ENCODE measurements around the gene BPIFA3.
A peak's percentile ranks its signal among the peaks of the same experiment; 100 is the strongest.

Gene BPIFA3

DNA sequence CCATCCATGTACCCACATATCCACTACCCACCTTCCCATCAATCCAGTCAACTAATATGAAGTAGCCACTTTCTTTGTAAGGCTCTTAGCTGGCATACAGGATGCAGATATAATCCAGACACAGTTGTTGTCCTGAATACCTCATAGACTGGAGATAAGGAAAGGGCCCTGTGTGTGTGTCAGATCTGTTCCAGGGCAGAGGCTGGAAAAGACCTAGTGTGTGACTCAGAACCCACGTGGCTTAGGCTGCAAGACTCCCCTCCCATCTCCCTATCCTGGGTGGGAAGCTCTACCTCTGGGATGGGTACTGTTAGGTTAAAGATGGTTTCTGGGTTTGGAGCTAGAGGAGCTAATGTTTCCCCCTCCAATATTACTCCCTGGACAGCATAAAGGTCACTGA, 22.3 kb downstream of the BPIFA3 start:
- H3K36me3 ChIP-seq (ENCODE audit: control insufficient read depth in 1 of 2, insufficient read depth in 2 of 2, low read depth in 1 of 2, low read length in 2 of 2), result no peaks in the 10 kb centered on the region
- WGBS, result no CpG with 5 or more reads among the region's 1 CpG
- no peaks in the 10 kb centered on the region for H3K9me3 ChIP-seq (ENCODE audit: control insufficient read depth, low read length)
- no peak overlapping the region for H3K23ac ChIP-seq (ENCODE audit: low read length in 2 of 2)
- H4K8ac ChIP-seq (ENCODE audit: low read length), result no peak overlapping the region
- no peak overlapping the region for H3K4me3 ChIP-seq (ENCODE audit: insufficient read depth in 1 of 2, low read depth in 1 of 2, low read length in 2 of 2)
- no peak overlapping the region for H3K18ac ChIP-seq (ENCODE audit: low read depth in 1 of 2, low read length in 2 of 2)
- no peak overlapping the region for H2BK12ac ChIP-seq (ENCODE audit: low read length in 2 of 2)
- no peak overlapping the region for H3K27ac ChIP-seq (ENCODE audit: low read length, poor library complexity, severe bottlenecking)
- no peak overlapping the region for H2BK120ac ChIP-seq (ENCODE audit: low read depth, low read length)
- no peak overlapping the region for H3K4me2 ChIP-seq (ENCODE audit: low read length, poor library complexity, severe bottlenecking)
- H2AK5ac ChIP-seq (ENCODE audit: low read length, severe bottlenecking), result no peak overlapping the region
- H3K4me1 ChIP-seq (ENCODE audit: control insufficient read depth, insufficient read depth, low read depth, low read length), result no peaks in the 10 kb centered on the region
- peaks cover 20 to 69% of the 10 kb centered on the region in 2 experiments for H3K27me3 ChIP-seq (ENCODE audit: control insufficient read depth in 1 of 2, insufficient read depth in 1 of 2, low read length in 2 of 2)
- no peaks in the 10 kb centered on the region for H3K79me1 ChIP-seq (replicated peaks; ENCODE audit: low read length, poor library complexity, severe bottlenecking)
- H3K14ac ChIP-seq (ENCODE audit: low read length in 2 of 2), result no peak overlapping the region
- H2BK15ac ChIP-seq (ENCODE audit: low read depth, poor library complexity, severe bottlenecking), result no peak overlapping the region
- H3K9ac ChIP-seq (ENCODE audit: low read length), result no peak overlapping the region
- no peak overlapping the region for H4K91ac ChIP-seq (ENCODE audit: low read length)
- H3K4ac ChIP-seq (ENCODE audit: low read depth in 1 of 2, low read length in 2 of 2), result no peak overlapping the region
- no peak overlapping the region for H2AFZ ChIP-seq (ENCODE audit: low read depth, low read length)
- no peak for DNase-seq
- H2BK5ac ChIP-seq (ENCODE audit: low read depth, low read length, poor library complexity, severe bottlenecking), result no peak overlapping the region

DNA sequence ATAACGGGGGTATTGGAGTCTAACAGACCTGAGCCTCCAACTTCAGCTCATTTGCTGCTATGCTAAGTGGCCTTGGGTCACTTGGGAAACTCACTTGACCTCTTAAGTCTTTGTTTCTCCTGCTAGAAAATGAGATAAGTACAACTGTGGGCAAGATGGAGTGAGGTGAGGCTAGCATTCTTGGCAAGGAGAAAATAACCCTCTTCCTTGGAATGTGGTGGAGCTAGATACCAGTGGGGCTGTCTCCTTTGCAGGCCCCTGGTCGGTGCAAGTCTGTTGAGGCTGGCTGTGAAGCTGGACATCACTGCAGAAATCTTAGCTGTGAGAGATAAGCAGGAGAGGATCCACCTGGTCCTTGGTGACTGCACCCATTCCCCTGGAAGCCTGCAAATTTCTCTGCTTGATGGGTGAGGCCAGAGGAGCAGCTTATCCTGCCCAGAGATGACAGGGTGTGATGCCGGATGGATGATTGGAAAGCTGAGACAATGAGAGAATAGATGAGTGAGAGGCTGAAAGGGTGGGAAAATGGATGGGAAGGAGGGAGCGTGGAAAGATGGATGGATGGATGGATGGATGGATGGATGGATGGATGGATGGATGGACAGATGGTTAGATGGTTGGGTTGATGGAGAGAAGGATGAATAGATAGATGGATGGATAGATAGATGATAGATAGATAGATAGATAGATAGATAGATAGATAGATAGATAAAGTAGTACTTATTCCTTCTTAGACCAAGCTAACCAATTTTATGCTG, 23.0 kb downstream of the BPIFA3 start:
- DNase-seq, result no peak
- Histone ChIP-seq H3K23ac (ENCODE audit: low read length in 2 of 2) (no peak overlapping the region), H2BK15ac (ENCODE audit: low read depth, poor library complexity, severe bottlenecking) (no peak overlapping the region), H4K91ac (ENCODE audit: low read length) (no peak overlapping the region), H3K9ac (ENCODE audit: low read length) (no peak overlapping the region), H2BK5ac (ENCODE audit: low read depth, low read length, poor library complexity, severe bottlenecking) (no peak overlapping the region), H3K9me3 (ENCODE audit: control insufficient read depth, low read length) (no peaks in the 10 kb centered on the region), H3K4me2 (ENCODE audit: low read length, poor library complexity, severe bottlenecking) (no peak overlapping the region), H3K36me3 (ENCODE audit: control insufficient read depth in 1 of 2, insufficient read depth in 2 of 2, low read depth in 1 of 2, low read length in 2 of 2) (no peaks in the 10 kb centered on the region), H3K27ac (ENCODE audit: low read length, poor library complexity, severe bottlenecking) (no peak overlapping the region), H2AK5ac (ENCODE audit: low read length, severe bottlenecking) (no peak overlapping the region), H3K4ac (ENCODE audit: low read depth in 1 of 2, low read length in 2 of 2) (no peak overlapping the region), H2BK120ac (ENCODE audit: low read depth, low read length) (no peak overlapping the region), H4K8ac (ENCODE audit: low read length) (no peak overlapping the region), H3K4me3 (ENCODE audit: insufficient read depth in 1 of 2, low read depth in 1 of 2, low read length in 2 of 2) (no peak overlapping the region), H3K4me1 (ENCODE audit: control insufficient read depth, insufficient read depth, low read depth, low read length) (no peaks in the 10 kb centered on the region), H3K18ac (ENCODE audit: low read depth in 1 of 2, low read length in 2 of 2) (no peak overlapping the region), H3K27me3 (ENCODE audit: control insufficient read depth in 1 of 2, insufficient read depth in 1 of 2, low read length in 2 of 2) (peaks cover 20 to 70% of the 10 kb centered on the region in 2 experiments), H3K79me1 (replicated peaks; ENCODE audit: low read length, poor library complexity, severe bottlenecking) (no peaks in the 10 kb centered on the region), H2BK12ac (ENCODE audit: low read length in 2 of 2) (no peak overlapping the region), H2AFZ (ENCODE audit: low read depth, low read length) (no peak overlapping the region), H3K14ac (ENCODE audit: low read length in 2 of 2) (no peak overlapping the region)
- 53% methylated on average over 4 of the region's 4 CpGs for WGBS

DNA sequence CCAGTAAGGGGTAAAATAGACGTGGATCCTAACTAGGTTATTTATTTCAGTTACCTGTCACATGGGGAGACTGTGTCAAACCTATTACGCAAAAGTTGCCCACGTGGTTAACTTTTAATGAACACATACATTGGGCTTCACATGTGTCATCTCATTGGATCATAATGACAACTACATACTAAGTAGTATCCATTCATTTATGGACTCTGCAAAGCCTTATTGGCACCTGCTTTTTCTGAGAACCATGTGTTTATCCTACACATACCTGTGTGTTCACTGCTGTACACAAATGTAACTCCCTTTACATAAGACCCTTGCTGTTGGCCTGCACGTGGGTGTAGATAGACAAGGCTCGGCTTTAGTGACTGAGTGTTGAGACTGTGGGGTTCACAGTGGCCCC, 23.8 kb downstream of the BPIFA3 start:
- Histone ChIP-seq H2AFZ (ENCODE audit: low read depth, low read length) (no peak overlapping the region), H4K8ac (ENCODE audit: low read length) (no peak overlapping the region), H3K27ac (ENCODE audit: low read length, poor library complexity, severe bottlenecking) (no peak overlapping the region), H3K79me1 (replicated peaks; ENCODE audit: low read length, poor library complexity, severe bottlenecking) (no peaks in the 10 kb centered on the region), H4K91ac (ENCODE audit: low read length) (no peak overlapping the region), H2BK12ac (ENCODE audit: low read length in 2 of 2) (no peak overlapping the region), H3K9ac (ENCODE audit: low read length) (no peak overlapping the region), H3K36me3 (ENCODE audit: control insufficient read depth in 1 of 2, insufficient read depth in 2 of 2, low read depth in 1 of 2, low read length in 2 of 2) (no peaks in the 10 kb centered on the region), H2BK15ac (ENCODE audit: low read depth, poor library complexity, severe bottlenecking) (no peak overlapping the region), H3K27me3 (ENCODE audit: control insufficient read depth in 1 of 2, insufficient read depth in 1 of 2, low read length in 2 of 2) (peaks cover 20 to 67% of the 10 kb centered on the region in 2 experiments), H3K18ac (ENCODE audit: low read depth in 1 of 2, low read length in 2 of 2) (no peak overlapping the region), H2AK5ac (ENCODE audit: low read length, severe bottlenecking) (no peak overlapping the region), H3K4me1 (ENCODE audit: control insufficient read depth, insufficient read depth, low read depth, low read length) (no peaks in the 10 kb centered on the region), H2BK120ac (ENCODE audit: low read depth, low read length) (no peak overlapping the region), H3K23ac (ENCODE audit: low read length in 2 of 2) (no peak overlapping the region), H3K9me3 (ENCODE audit: control insufficient read depth, low read length) (no peaks in the 10 kb centered on the region), H2BK5ac (ENCODE audit: low read depth, low read length, poor library complexity, severe bottlenecking) (no peak overlapping the region), H3K4ac (ENCODE audit: low read depth in 1 of 2, low read length in 2 of 2) (no peak overlapping the region), H3K4me3 (ENCODE audit: insufficient read depth in 1 of 2, low read depth in 1 of 2, low read length in 2 of 2) (no peak overlapping the region), H3K14ac (ENCODE audit: low read length in 2 of 2) (no peak overlapping the region), H3K4me2 (ENCODE audit: low read length, poor library complexity, severe bottlenecking) (no peak overlapping the region)
- DNase-seq, result no peak
- 64% methylated on average over 5 of the region's 5 CpGs for WGBS

DNA sequence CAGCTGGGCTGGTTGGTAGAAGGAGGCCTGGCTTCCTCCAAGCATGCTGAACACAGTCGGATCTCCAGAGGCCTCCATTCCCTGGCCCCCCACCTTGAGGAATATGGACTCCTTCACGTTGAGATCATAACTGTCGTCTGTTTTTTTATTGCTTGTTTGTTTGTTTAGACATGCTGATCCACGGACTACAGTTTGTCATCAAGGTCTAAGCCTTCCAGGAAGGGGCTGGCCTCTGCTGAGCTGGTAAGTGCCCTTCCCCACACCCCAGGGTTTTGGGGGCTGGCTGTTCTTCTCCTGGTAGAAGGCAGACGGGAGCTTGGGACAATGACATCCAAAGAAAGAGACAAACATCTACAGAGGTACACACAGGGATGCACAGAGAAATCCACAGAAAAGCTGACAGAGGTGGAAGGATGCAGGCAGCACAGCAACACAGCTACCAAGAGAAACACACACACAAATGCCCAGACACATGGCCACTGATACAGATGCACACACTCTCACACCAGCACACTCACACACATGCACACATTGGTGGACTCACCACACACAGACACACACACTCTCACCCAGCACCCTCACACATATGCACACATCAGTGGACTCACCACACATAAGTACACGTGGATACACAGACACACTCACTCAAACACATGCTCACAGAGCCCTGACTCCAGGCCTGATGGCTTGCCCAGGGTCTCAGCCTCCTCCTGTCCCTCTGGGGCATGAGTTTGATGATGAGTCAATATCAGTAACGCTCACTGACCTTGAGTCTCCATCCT, 25.4 kb downstream of the BPIFA3 start:
- no peaks in the 10 kb centered on the region for H3K79me1 ChIP-seq (replicated peaks; ENCODE audit: low read length, poor library complexity, severe bottlenecking)
- no peak overlapping the region for H2BK12ac ChIP-seq (ENCODE audit: low read length in 2 of 2)
- DNase-seq, result no peak
- H3K4me2 ChIP-seq (ENCODE audit: low read length, poor library complexity, severe bottlenecking), result no peak overlapping the region
- WGBS, result 60% methylated on average over 7 of the region's 7 CpGs
- H3K27me3 ChIP-seq (ENCODE audit: control insufficient read depth in 1 of 2, insufficient read depth in 1 of 2, low read length in 2 of 2), result peaks cover 15 to 52% of the 10 kb centered on the region in 2 experiments
- no peaks in the 10 kb centered on the region for H3K36me3 ChIP-seq (ENCODE audit: control insufficient read depth in 1 of 2, insufficient read depth in 2 of 2, low read depth in 1 of 2, low read length in 2 of 2)
- no peak overlapping the region for H2BK120ac ChIP-seq (ENCODE audit: low read depth, low read length)
- no peak overlapping the region for H4K8ac ChIP-seq (ENCODE audit: low read length)
- no peak overlapping the region for H3K9ac ChIP-seq (ENCODE audit: low read length)
- H3K9me3 ChIP-seq (ENCODE audit: control insufficient read depth, low read length), result no peaks in the 10 kb centered on the region
- no peak overlapping the region for H2BK15ac ChIP-seq (ENCODE audit: low read depth, poor library complexity, severe bottlenecking)
- H2AK5ac ChIP-seq (ENCODE audit: low read length, severe bottlenecking), result no peak overlapping the region
- H3K4me3 ChIP-seq (ENCODE audit: insufficient read depth in 1 of 2, low read depth in 1 of 2, low read length in 2 of 2), result no peak overlapping the region
- no peak overlapping the region for H3K27ac ChIP-seq (ENCODE audit: low read length, poor library complexity, severe bottlenecking)
- H3K4ac ChIP-seq (ENCODE audit: low read depth in 1 of 2, low read length in 2 of 2), result no peak overlapping the region
- H3K14ac ChIP-seq (ENCODE audit: low read length in 2 of 2), result no peak overlapping the region
- H2BK5ac ChIP-seq (ENCODE audit: low read depth, low read length, poor library complexity, severe bottlenecking), result no peak overlapping the region
- no peak overlapping the region for H3K23ac ChIP-seq (ENCODE audit: low read length in 2 of 2)
- H3K18ac ChIP-seq (ENCODE audit: low read depth in 1 of 2, low read length in 2 of 2), result no peak overlapping the region
- H4K91ac ChIP-seq (ENCODE audit: low read length), result peak overlapping the region; percentile 40
- H3K4me1 ChIP-seq (ENCODE audit: control insufficient read depth, insufficient read depth, low read depth, low read length), result no peaks in the 10 kb centered on the region
- H2AFZ ChIP-seq (ENCODE audit: low read depth, low read length), result no peak overlapping the region

All from mesenchymal stem cell (in vitro differentiated cells and primary cell).